ENCODE results near the gene ITLN1. TPM values are rescaled to one million over a fixed set of nuclear protein-coding genes. Genes with fewer than 3 reads are reported as not detected.
A peak's percentile ranks its signal among the peaks of the same experiment; 100 is the strongest.
"Not testable (repeated sequence)": the region's sequence is repeated elsewhere in the genome, so short reads cannot be mapped to it uniquely, and the experiment has no call there.

ITLN1 gene
- total RNA-seq, 4 donors from 2014 or later, result 105 to 7,953 (median 2,405) TPM

GRCh38 chr1:160880216-160880615 lies 4.8 kb downstream of the ITLN1 start:
- TF ChIP-seq CTCF (IDR thresholded peaks at IDR 0.05), result no peak
- DNase-seq (ENCODE audit: low spot score) (no peak), ATAC-seq (ENCODE audit: low FRiP score) (no peak)

DNA sequence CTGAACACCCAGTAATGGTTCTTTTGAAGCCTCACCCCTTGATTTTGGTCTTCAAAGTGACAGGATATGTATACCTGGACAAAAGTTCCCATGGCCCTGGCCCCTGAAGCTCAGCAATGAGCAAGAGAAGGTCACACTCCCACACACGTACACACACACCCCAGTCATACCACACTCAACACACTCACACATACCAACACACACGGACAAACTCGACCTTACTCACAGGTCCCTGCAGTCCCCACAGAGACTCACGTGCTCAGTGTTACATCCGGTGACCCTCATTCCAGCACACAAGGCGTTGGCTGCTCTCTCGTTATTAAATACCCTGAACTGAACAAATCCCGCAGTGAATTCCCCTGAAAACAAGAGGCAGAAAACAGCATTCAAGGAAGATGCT lies 5.9 kb downstream of the ITLN1 start:
- no peak for ATAC-seq (ENCODE audit: low FRiP score)
- no peak for TF ChIP-seq CTCF (IDR thresholded peaks at IDR 0.05)
- no peak for DNase-seq (ENCODE audit: low spot score)

GRCh38 chr1:160877221-160877620 lies 7.8 kb downstream of the ITLN1 start:
- TF ChIP-seq CTCF (IDR thresholded peaks at IDR 0.05), result no peak
- no peak for ATAC-seq (ENCODE audit: low FRiP score)
- no peak for DNase-seq (ENCODE audit: low spot score)

DNA sequence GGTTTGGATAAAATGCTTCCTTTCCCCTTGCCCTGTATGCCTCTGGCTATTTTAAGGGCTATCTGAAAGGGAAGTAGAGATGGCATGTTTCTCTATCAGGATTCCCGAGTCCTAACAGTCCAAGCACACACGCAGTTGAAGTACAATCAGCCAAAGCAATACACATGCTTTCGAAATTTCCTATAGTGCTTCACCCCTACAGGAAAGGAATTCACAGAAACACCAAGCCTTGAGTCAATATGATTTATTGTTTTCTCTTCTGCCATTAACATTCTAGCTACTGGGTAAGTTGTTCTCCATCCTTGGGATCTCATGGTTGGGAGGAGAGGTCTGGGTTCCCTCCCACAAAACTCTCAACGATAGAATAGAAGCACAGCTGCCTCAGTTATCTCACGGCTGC lies 8.7 kb downstream of the ITLN1 start:
- no peak for TF ChIP-seq CTCF (IDR thresholded peaks at IDR 0.05)
- DNase-seq (ENCODE audit: low spot score), result no peak
- no peak for ATAC-seq (ENCODE audit: low FRiP score)

GRCh38 chr1:160875591-160875990 lies 9.4 kb downstream of the ITLN1 start:
- ATAC-seq (ENCODE audit: low FRiP score); DNase-seq (ENCODE audit: low spot score): not testable (repeated sequence)

- no peak for TF ChIP-seq CTCF (IDR thresholded peaks at IDR 0.05)
- DNase-seq (ENCODE audit: low spot score), result no peak
- ATAC-seq (ENCODE audit: low FRiP score), result peak; percentile 91
Measured at GRCh38 chr1:160874935-160875334, 10.0 kb downstream of the ITLN1 start.

- ATAC-seq (ENCODE audit: low FRiP score) (peak; percentile 68), DNase-seq (ENCODE audit: low spot score) (no peak)
- TF ChIP-seq CTCF (IDR thresholded peaks at IDR 0.05), result no peak
Measured at GRCh38 chr1:160868141-160868540, 16.8 kb downstream of the ITLN1 start.

DNA sequence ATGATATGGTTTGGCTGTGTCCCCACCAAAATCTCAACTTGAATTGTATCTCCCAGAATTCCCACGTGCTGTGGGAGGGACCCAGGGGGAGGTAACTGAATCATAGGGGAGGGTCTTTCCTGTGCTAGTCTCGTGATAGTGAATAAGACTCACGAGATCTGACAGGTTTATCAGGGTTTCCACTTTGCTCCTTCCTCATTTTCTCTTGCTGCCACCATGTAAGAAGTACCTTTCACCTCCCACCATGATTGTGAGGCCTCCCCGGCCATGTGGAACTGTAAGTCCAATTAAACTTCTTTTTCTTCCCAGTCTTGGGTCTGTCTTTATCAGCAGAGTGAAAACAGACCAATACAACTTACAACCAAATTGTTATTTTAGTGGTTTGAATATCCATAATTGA lies 17.3 kb downstream of the ITLN1 start:
- ATAC-seq (ENCODE audit: low FRiP score); DNase-seq (ENCODE audit: low spot score): not testable (repeated sequence)

Data from omental fat pad (tissue), 4 donors.